Cardiac muscle cell (in vitro differentiated cells and primary cell): ENCODE results near the gene IFT57. TPM values are rescaled to one million over a fixed set of nuclear protein-coding genes. Genes with fewer than 3 reads are reported as not detected.

Experiments
- DNase-seq, 2 donors: peaks; one replicate each; pipeline versions ENCODE4 v3.0.0 to v3.0.0-alpha.2; 2010 to 2017; ENCODE audit warnings: low read depth in 1 of 2, low spot score in 1 of 2
- H3K27ac ChIP-seq: fragments of 200-600 bp; sonication (generic); 2 replicates; pipeline ENCODE4 v1.5.1; 2016
- H3K27me3 ChIP-seq: fragments of 200-600 bp; sonication (generic); 2 replicates; pipeline ENCODE4 v1.6.0; 2016; ENCODE audit warnings: control low read depth
- H3K36me3 ChIP-seq: fragments of 200-600 bp; sonication (generic); 2 replicates; pipeline ENCODE4 v1.5.1; 2016; ENCODE audit warnings: control low read depth
- H3K4me1 ChIP-seq: fragments of 200-600 bp; sonication (generic); 2 replicates; pipeline ENCODE4 v1.8.1; 2017; ENCODE audit warnings: low read depth, mild to moderate bottlenecking, mixed run types
- H3K4me3 ChIP-seq: fragments of 200-600 bp; sonication (generic); 2 replicates; pipeline ENCODE4 v1.5.1; 2016; ENCODE audit warnings: mild to moderate bottlenecking
- H3K9me3 ChIP-seq: fragments of 200-600 bp; sonication (generic); 2 replicates; pipeline ENCODE4 v1.5.1; 2017; ENCODE audit warnings: low read depth, mild to moderate bottlenecking, control low read depth
- polyA plus RNA-seq: library from polyadenylated mRNA; unstranded; fragments of >200 nt; fragmentation: Nextera tagmentation; extraction: Ambion mirVana; gene quantifications from 2 replicates; pipeline ENCODE4 v1.2.1, GENCODE V29; 2016
- total RNA-seq: library from RNA; depleted of rRNA; stranded (reverse); fragments of >200 nt; gene quantifications from 2 replicates; pipeline ENCODE4 v1.2.3, GENCODE V29; 2016
- TF ChIP-seq, protein P1 (sequence below): IDR thresholded peaks from 2 replicates; pipeline ENCODE4 v1.5.1; 2012; ENCODE audit warnings: low read depth, mild to moderate bottlenecking, low read length

IFT57 gene
- total and polyA plus RNA-seq, 2 experiments from 2014 or later: 37.2 to 77.3 TPM

DNA sequence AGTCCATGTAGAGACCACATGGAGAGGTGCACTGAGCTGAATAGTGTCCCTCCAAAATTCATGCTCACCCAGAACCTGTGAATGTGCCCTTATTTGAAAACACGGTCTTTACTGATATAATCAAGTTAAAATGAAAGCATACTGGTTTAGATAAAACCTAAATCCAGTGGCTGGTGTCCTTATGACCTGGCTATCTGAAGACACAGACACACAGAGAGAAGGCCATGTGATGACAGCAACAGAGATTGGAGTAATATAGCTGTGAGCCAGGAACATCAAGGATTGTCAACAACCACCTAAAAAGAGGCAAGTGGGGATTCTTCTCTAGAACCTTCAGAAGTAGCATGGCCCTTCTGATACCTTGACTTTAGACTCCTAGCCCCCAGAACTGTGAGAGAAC, 76.6 kb downstream of the IFT57 start:
- H3K36me3 ChIP-seq: no peaks in the 10 kb centered on the region
- DNase-seq: no peak
- H3K9me3 ChIP-seq: no peaks in the 10 kb centered on the region
- no peaks in the 10 kb centered on the region for H3K27me3 ChIP-seq
- H3K4me3 ChIP-seq: no peak overlapping the region
- no peaks in the 10 kb centered on the region for H3K4me1 ChIP-seq
- H3K27ac ChIP-seq: no peak overlapping the region
- TF ChIP-seq, protein P1, sequence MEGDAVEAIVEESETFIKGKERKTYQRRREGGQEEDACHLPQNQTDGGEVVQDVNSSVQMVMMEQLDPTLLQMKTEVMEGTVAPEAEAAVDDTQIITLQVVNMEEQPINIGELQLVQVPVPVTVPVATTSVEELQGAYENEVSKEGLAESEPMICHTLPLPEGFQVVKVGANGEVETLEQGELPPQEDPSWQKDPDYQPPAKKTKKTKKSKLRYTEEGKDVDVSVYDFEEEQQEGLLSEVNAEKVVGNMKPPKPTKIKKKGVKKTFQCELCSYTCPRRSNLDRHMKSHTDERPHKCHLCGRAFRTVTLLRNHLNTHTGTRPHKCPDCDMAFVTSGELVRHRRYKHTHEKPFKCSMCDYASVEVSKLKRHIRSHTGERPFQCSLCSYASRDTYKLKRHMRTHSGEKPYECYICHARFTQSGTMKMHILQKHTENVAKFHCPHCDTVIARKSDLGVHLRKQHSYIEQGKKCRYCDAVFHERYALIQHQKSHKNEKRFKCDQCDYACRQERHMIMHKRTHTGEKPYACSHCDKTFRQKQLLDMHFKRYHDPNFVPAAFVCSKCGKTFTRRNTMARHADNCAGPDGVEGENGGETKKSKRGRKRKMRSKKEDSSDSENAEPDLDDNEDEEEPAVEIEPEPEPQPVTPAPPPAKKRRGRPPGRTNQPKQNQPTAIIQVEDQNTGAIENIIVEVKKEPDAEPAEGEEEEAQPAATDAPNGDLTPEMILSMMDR: no peak

DNA sequence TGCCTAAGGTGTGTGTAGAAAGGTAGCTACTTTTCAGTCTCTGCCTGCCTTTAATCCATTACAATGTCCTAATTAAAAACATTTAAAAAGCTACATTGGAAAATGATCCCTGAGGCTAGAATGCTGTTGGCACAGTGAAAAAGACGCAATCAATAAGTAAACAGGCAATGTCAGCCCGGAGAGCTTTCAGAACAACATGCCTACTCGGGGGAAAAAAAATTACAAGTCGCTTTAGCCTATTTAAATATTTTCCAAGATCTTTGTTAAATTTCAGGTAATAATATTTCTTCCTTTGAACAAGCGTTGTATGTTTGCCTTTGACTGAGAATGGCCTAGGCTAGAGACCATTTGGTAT, 84.8 kb downstream of the IFT57 start:
- TF ChIP-seq, protein P1: no peak
- Histone ChIP-seq H3K4me1 (no peaks in the 10 kb centered on the region), H3K9me3 (no peaks in the 10 kb centered on the region), H3K27ac (no peak overlapping the region), H3K36me3 (no peaks in the 10 kb centered on the region), H3K4me3 (no peak overlapping the region), H3K27me3 (no peaks in the 10 kb centered on the region)
- no peak for DNase-seq

DNA sequence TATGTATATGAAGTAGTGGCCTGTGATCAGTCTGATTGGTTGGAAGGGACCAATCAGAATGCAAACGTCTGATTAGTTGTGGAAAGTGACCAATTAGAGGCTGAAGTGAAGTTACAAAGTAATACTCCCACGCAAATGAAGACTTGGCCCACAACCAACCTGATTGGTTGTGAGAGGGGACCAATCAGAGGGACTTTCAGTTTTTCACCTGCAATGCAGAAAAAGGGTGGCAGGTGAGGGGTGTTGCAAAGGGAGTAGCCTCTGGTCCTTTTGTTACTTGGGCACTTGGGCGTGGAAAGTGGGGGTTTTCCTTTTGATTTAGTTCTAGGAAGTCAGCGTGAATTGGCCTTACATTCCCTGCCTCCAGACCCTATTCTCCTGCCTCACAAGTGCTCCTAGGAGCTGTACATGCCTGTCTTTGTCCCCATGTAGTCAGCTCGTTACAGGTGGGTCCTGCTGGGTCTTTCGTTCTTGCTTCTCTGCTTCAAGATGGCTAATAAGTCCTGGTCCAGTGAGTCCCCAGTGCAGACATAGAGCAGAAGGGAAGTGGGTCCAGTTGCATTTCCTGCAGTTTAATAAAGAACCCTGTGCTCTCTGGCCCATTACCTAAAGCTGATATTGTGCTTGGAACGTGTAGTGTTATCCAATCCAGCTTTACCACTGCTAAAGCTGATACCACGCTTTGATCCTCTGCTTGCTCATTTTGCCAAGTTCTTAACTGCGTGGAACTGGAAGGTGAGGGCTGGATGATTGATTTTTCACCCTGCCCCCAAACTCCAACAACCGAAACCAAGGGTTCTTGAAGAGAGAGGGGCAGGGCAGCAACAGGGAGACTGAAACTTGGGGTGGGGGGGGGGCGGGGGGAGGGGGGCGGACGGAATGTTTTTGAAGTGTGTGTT, 85.4 kb downstream of the IFT57 start:
- H3K27me3 ChIP-seq: no peaks in the 10 kb centered on the region
- no peaks in the 10 kb centered on the region for H3K36me3 ChIP-seq
- no peak for DNase-seq
- H3K4me1 ChIP-seq: no peaks in the 10 kb centered on the region
- no peaks in the 10 kb centered on the region for H3K9me3 ChIP-seq
- no peak overlapping the region for H3K27ac ChIP-seq
- H3K4me3 ChIP-seq: no peak overlapping the region
- TF ChIP-seq, protein P1: no peak

DNA sequence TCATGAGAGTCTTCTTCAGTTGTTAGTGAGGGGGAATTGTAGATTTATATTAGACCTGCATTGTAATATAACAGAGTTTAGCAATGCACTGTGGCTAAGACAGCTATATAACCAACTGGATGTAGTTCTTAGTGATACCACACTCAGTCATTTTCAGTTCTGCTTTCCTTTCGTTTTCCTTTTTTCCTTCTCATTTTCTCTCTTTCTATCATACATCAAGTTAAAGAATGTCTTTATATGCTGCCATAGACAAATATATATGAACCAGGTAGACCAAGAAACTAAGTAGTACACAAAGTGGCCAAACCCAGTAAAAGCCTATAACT, 87.7 kb downstream of the IFT57 start:
- Histone ChIP-seq H3K4me3 (no peak overlapping the region), H3K9me3 (no peaks in the 10 kb centered on the region), H3K4me1 (no peaks in the 10 kb centered on the region), H3K27me3 (no peaks in the 10 kb centered on the region), H3K27ac (no peak overlapping the region), H3K36me3 (no peaks in the 10 kb centered on the region)
- DNase-seq: no peak
- TF ChIP-seq, protein P1: no peak

DNA sequence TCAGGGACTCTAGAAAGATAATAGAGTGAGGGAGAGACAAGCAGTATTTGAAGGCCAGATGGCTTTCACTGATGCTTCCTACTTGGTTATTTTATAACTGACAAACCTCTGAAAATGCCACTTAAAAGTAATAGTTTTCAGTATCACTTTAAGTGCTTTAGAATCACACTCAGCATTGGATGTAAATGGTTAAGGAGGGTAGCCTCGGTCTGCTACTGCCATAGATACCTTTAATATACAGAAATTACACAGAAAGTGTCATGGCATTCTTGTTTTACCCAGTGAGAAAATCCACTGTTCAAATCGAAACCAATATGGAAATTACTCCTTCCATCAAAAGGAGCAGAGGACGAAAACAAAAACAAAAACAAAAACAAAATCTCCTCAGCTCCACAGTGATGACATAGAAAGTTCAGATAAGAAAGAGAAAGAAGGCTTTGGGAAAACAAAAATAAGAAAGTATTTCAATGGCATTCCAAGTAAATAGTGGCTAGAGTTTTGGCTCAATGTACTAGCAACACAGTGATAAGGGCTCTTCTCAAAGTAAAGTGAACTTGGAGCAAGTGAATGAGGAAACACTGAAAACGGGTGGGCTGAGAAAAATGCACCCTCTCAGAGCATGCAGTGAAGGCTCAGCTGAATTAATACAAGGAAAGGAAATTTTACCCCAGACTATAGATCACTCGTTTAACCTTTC, 88.2 kb downstream of the IFT57 start:
- Histone ChIP-seq H3K27me3 (no peaks in the 10 kb centered on the region), H3K9me3 (no peaks in the 10 kb centered on the region), H3K27ac (no peak overlapping the region), H3K4me3 (no peak overlapping the region), H3K4me1 (no peaks in the 10 kb centered on the region), H3K36me3 (no peaks in the 10 kb centered on the region)
- TF ChIP-seq, protein P1: no peak
- DNase-seq: peak in 1 of 2 donors; percentile 10
